Activated CD4-positive, alpha-beta T cell treated with anti-CD3 and anti-CD28 coated beads, Interleukin-2, amount 50 U/mL, for 4 hours (primary cell): ENCODE measurements around the gene SYP.
A peak's percentile ranks its signal among the peaks of the same experiment; 100 is the strongest.
"Not testable (repeated sequence)": the region's sequence is repeated elsewhere in the genome, so short reads cannot be mapped to it uniquely, and the experiment has no call there.

Experiments used
- DNase-seq, 2 experiments: peaks; one replicate each; pipeline ENCODE4 v3.0.0-alpha.2; 2020

Gene SYP

DNA sequence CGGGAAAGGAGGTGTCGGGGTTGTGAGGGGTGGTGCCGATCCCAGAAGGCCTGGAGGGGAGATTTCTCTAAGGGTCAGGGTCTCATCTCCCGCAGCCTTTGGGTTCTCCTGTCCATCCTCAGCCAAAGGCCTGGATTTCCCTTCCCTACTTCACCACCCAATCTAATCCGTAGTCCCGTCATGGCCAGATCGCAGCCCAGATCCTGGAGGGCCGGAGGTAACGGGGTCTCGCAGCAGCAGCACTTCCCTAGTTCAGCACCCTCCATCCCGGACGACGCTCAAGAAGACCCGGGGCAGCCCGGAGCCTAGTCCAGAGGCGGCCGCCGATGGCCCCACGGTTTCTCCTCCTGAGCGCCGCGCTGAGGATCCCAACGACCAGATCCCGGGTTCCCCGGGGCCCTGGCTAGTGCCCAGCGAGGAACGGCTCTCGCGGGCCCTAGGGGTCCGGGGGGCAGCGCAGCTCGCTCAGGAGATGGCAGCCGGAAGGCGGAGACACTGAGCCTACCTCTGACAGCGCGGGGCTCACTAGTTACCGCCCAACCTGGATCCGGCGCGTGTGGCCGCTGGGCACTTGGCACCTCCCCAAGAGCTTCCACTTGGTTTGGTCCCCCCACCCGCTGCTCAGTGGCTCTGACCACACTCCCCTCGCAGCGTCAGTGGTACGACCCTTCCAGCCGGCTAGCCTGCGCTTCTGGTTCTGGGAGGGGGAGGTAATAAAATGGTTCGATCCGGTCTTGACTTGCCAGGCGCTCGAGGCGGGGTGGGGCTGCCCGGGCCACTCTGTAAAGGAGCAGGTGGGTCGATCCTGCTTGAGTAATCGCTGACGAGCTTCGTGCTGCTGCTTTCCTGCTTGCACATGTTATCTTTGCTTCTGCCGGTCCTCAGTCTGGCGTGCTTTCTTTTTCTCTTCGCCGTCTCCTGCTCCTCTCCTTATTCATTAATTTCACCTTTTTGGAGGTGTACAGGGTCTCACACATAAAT is 33.8 kb downstream of the SYP start:
- DNase-seq: peak; percentile 61 to 69

DNA sequence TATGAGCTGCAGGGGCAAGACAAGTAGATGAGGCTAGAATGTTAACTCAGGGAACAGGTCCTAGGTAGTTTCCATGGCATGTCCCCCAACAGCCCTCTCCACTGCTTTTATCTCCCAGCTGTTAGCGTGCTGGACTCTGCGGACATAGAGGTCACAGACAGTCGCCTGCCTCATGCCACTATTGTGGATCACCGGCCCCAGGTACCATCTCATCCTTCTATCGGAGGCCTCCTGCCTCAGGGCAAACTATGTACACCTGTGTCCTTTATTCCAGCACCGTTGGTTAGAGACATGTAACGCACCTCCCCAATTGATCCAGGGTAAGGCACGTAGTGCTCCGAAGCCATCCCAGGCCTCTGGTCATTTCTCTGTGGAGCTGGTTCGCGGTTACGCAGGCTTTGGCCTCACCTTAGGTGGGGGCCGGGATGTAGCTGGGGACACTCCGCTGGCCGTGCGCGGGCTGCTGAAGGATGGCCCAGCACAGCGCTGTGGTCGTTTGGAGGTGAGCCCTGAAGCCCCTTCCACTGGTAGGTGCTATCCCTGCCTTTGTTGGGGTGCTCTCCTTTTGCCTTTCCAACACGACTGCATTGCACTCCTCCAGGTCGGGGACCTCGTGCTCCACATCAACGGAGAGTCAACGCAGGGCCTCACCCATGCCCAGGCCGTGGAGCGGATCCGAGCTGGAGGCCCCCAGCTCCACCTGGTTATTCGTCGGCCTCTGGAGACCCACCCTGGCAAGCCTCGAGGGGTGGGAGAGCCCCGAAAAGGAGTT is 35.2 kb downstream of the SYP start:
- no peak for DNase-seq

DNA sequence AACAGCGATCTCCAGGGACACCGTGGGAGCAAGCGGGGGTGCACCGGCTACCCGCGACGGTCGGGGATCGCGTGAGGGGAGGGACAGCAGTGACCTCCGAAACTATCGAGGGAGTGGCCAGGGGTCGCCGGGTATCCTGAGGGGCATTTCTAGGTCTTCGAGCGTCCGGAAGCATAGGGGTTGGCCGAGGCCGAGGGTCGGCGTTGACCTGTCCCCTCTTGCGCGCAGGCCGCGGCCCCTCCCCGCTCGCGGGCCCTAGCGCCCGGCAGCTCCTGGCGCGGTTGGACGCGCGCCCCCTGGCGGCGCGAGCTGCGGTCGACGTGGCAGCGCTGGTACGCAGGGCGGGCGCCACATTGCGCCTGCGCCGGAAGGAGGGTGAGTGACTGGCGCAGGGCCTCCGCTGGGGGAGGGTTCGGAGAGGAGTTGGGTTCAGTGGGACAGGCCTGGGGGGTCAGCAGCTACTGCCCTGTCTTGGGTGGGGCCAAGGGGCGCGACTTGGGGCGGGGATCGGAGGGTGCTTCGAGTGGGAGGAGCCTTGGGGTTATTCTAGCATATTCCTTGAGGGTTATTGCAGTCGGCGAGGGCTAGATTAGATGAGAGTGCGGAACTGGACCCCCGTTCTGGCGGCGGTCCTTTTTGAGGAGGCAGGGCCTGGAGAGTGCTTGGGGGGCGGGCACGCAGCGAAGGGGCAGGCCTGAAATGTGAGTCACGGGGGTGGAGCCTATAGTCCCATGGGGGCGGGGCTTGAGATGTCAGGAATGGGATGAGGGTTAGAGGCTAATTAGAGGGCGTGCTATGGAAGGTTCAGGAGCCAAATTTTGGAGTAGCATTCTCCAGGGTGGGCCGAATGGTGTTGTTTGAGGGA is 36.2 kb downstream of the SYP start:
- peak; percentile 65 to 70 for DNase-seq

DNA sequence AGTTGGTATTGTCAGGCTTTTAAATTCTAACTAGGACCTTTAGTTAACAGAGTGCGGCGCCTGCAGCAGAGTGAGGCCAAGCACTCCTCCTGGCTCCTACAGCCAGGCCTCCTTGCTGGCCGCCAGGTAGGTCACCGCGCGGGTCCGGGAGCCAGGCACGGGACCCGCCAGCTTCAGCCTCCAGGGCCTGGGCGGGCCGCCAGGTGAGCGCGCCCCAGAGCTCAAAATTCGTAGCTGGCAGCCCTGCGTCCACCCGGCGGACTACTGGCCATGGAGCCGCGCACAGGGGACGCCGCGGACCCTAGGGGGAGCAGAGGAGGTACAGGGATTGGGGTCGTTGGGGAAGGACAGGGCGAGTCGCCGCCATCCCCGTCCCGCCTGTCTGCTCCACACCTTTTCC is 37.4 kb downstream of the SYP start, which contains the start of gene MAGIX:
MAGIX (plus strand) TSS at position 139 of the 400 bp plus-strand sequence; CDS start at position 271, 132 bp downstream.
- no peak for DNase-seq

DNA sequence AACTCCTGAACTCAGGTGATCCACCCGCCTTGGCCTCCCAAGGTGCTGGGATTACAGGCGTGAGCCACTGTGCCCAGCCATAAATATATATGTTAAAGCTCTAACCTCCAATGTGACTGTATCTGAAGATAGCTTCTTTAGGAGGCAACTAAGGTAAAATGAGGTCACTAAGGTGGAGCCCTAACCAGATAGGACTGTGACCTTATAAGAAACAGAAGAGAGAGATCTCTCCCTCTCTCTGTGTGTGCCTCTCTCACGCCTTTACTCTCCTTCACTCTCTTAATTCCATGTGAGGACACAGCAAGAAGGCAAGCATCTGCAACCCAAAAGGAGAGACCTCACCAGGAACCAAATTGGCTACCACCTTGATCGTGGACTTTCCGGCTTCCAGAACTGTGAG is 38.4 kb downstream of the SYP start:
- no peak for DNase-seq

DNA sequence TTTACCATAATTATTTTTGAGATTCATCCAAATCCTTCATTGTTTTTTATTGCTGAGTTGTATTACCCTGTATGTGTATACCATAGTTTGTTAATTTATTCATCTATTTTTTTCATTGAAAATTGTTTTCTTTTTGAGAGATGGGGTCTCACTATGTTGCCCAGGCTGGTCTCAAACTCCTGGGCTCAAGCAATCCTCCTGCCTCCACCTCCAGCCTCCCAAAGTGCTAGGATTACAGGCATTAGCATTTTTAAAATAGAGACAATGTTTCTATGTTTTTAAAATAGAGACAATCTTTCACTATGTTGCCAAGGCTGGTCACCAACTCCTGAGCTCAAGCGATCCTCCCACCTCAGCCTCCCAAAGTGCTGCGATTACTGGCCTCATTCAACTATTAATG is 39.1 kb downstream of the SYP start:
- DNase-seq: no peak

DNA sequence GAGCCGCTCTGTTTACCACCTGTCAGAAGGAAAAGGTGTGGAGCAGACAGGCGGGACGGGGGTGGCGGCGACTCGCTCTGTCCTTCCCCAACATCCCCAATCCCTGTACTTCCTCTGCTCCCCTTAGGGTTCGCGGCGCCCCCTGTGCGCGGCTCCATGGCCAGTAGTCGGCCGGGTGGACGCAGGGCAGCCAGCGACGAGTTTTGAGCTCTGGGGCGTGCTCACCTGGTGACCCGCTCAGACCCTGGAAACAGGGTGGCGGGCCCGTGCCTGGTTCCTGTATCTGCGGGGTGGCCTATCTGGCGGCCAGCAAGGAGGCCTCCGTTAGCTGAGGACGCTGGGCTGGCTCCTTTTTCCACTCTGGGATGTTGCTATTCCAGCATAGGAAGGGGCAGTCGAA is 42.8 kb downstream of the SYP start:
- DNase-seq: no peak

DNA sequence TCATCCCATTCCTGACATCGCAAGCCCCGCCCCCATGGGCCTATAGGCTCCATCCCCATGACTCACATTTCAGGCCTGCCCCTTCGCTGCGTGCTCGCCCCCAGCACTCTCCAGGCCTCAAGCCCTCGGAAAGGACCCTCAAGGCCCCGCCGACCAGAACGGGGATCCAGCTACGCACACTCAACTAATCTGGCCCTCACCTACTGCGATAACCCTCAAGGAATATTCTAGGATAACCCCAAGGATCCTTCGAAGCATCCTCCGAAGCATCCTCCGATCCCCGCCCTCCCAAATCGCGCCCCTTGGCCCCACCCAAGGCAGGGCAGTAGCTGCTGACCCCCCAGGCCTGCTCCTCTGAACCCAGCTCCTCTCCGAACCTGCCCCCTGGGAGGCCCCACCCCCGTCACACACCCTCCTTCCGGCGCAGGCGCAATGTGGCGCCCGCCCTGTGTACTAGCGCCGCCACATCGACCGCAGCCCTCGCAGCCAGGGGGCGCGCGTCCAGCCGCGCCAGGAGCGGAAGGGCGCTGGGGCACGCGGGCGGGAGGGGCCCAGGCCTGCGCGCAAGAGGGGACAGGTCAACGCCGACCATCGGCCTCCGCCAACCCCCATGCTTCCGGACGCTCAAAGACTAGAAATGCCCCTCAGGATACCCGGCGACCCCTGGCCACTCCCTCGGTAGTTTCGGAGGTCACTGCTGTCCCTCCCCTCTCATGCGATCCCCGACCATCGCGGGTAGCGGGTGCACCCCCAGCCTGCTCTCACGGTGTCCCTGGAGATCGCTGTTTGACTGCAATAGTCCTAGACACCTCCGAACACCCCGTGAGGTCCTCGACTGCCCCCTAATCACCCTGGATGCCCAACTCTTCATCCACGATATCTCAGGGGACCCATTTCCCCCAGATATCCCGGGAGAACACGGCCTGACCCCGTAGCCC is 43.8 kb downstream of the SYP start:
- peak; percentile 78 to 81 for DNase-seq

DNA sequence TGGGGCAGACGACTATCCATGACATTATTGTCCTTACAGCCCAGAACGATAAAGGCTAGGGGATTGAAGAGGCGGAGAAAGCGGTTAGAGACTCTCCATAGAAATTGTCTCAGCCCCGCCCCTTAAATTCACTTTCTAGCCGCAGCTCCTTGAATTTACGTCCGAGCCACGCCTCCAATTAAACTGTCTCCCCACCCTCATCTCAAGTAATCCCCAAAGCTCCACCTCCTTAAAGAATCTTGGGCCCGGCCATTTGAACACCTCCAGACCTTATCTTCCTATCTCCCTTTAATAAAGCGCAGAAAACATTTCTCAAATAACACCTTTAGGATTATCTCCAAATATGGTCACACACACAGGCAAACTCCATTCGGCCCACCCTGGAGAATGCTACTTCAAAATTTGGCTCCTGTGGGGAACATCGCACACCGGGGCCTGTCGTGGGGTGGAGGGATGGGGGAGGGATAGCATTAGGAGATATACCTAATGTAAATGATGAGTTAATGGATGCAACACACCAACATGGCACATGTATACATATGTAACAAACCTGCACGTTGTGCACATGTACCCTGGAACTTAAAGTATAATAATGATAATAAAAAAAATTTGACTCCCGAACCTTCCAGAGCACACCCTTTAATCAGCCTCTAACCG is 44.6 kb downstream of the SYP start:
- peak in 1 of 2 experiments; percentile 7 for DNase-seq

DNA sequence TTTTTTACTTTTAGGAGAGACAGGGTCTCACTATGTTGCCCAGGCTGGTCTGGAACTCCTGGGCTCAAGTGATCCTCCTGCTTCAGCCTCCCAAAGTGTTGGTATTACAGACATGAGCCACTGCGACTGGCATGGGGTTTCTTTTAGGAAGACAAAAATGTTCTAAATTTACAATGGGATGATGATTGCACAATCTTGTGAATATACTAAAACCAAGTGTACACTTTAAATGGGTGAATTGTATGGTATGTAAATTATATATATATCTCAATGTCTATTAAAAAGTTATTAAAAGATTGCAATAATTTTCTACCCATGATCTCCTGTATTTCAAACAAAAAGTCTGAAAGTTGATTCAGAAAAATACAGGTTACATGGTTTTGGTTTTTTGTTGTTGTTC is 46.5 kb downstream of the SYP start:
- DNase-seq: no peak

DNA sequence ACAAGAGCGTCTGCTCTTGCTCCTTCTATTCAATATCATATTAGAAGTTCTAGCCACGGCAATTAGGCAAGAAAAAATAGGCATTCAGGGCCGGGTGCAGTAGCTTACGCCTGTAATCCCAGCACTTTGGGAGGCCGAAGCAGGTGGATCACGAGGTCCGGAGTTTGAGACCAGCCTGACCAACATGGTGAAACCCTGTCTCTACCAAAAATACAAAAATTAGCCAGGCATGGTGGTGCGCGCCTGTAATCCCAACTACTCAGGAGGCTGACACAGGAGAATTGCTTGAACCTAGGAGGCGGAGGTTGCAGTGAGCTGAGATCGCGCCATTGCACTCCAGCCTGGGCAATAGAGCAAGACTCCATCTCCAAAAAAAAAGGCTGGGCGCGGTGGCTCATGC is 50.7 kb downstream of the SYP start:
- DNase-seq: not testable (repeated sequence)

DNA sequence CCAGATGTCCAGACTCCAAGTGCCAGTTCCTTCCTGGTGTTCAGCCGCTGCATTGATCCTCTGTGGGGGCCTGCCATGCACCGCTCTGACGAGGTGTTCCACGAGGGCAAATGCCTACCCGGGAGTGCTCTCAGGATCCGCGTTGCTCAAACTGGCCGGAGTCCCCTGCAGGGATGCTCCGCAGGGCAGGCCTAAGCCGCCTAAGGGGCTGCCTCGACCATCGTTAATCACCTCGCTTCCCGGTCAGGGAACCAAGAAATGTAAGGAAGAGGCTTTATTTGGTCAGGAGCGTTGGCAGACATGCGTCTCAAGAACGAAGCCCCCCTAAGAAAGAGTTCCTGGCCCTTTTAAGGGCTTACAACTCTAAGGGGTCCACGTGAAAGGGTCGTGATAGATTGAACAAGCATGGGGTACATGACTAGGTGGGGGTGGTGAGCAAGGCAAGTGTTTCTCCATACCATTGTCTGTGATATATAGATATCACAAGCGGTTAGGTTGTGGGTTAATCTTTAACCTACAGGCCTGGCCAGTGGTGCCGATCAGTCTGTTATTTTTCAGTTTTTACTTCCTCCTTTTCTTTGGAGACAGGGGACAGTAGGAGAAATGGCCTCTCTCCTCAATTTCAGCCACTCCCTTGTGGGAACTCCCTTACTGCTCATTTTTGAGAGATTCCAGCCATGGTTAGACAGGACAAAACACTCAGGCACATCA is 51.4 kb downstream of the SYP start:
- DNase-seq: not testable (repeated sequence)

DNA sequence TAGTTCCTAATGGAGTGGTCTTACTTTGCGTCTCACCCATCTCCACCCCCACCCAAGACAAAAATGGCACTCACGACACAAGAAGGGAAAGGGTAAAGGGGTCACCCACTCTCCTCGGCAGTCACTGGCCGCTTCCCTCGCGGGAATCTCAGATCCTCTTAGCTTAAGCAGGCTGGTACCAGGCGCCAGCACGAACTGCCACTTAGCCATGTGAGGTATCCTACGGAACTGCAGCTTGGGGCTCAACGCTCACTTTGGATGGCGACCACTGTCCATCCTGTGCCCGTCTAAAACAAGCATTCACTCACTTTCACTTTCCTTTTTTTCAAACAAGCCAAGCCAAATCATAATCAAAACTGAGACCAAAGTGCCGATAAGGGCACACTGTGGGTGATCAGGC is 52.1 kb downstream of the SYP start:
- DNase-seq: no peak

DNA sequence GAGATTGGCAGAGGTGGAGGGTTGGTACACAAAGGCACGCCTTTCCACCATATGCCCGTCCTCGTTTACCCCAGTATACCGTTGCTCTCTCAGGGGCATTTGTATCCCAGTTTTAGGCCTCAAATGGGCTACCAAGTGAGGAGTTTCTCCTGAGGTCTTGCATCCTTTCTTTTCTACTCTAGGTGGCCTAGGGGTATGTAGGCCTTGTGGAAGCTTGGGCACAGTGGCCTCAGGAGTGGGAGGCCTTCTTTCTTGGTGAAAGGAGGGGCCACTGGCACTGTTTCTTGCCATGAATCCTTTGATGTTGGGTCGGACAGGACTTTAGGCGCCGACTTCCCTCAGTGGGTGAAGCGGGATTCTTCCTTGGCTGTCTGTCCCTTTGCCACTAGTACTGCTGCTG is 52.7 kb downstream of the SYP start:
- DNase-seq: no peak

DNA sequence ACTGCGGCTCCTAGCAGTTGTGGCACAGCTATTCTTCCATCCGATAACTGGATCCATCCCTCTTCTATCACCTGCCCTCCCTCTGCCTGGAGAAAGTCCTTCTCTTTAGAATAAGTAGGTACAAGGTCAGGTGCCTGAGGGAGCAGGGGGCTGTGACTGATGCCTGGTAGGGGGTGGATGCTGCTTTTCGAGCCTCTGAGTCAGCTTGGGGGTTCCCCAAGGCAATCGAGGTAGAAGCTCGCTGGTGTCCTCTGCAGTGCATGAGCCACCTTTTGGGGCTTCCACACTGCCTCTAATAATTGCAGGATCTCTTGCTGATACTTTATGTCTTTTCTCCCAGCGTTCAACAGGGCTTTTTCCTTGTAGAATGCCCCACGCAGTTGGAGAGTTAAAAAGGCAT is 56.8 kb downstream of the SYP start:
- DNase-seq: not testable (repeated sequence)

DNA sequence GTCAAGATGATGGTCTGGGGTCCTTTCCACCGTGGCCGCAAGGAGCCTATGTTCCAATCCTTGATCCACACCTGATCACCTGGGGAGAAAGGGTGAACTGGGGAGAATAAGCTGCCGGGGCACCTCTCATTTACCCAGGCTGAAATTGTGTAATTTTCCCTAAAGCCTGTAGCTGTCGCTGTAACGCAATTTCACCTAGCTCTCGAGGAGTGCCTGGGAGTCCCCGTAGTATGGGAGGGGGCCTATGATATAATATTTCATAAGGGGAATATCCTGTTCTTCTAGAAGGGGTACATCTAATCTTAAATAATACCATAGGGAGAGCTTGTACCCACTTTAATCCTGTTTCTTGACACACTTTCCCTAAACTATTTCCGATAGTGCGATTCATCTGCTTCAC is 57.7 kb downstream of the SYP start:
- not testable (repeated sequence) for DNase-seq

DNA sequence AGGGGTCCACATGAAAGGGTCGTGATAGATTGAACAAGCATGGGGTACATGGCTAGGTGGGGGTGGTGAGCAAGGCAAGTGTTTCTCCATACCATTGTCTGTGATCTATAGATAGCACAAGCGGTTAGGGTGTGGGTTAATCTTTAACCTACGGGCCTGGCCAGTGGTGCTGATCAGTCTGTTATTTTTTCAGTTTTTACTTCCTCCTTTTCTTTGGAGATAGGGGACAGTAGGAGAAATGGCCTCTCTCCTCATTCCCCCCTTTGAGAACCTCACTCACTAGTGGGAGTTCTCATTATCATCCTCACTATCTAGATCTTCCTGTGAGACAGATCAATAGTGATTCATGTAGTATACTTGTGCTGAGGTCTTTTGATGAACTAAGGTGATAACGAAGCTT is 60.3 kb downstream of the SYP start:
- no peak for DNase-seq
